NT2/D1 (cell line): ENCODE data around the gene AHNAK.

Experiments used
- YY1 ChIP-seq: IDR thresholded peaks from 2 replicates; pipeline ENCODE4 v1.6.1; 2011; ENCODE audit not compliant: insufficient read length, insufficient read depth
- ZNF274 ChIP-seq: IDR thresholded peaks from 2 replicates; pipeline ENCODE4 v1.6.1; 2011; ENCODE audit warnings: mild to moderate bottlenecking, low read depth, low read length

GRCh38 chr11:62504158-62504973, 42.2 kb downstream of the AHNAK start:
- TF ChIP-seq YY1 (no peak), ZNF274 (no peak)
